Limb (tissue), 2 donors: Measurements from ENCODE around the gene VAC14.

Source experiments
- DNase-seq, 2 donors: peaks; one replicate each; pipeline ENCODE4 v3.0.0-alpha.2; 2016; ENCODE audit errors: extremely low spot score in 2 of 2

The VAC14 gene

DNA sequence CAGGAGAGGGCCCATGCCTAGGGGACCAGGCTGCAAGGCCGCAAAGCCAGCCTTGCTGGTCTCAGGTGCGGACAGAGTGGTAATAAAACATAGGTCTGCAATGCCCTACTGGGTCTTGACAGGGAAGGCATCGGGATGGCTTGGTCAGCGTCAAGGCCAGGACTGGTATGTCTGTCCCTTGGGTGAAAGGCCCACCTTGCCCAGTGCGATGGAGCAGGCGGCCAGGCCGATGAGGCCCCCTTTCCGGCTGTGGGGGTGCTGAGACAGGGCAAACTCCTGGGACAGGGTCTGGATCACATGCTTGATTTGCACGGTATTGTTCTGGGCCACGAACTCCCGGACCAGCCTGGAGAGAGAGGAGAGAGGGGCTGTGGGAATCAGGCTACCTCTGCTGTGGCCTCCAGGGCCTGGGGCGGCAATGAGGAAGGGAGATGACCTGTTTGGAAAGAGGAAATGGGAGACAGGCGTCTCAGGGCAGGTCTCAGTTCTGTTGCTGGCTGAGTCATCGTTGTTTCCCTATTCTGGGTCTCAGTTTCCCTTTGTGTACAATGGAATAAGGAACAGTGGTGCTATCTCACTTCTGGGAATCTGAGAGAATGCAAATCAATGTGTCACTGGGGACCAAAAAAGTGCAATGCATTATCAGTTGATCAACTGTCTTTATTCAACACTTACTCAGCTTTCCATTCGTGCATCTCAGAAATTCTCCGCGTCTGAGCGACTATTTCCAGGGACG lies 14.8 kb downstream of the VAC14 start:
- DNase-seq: no peak

DNA sequence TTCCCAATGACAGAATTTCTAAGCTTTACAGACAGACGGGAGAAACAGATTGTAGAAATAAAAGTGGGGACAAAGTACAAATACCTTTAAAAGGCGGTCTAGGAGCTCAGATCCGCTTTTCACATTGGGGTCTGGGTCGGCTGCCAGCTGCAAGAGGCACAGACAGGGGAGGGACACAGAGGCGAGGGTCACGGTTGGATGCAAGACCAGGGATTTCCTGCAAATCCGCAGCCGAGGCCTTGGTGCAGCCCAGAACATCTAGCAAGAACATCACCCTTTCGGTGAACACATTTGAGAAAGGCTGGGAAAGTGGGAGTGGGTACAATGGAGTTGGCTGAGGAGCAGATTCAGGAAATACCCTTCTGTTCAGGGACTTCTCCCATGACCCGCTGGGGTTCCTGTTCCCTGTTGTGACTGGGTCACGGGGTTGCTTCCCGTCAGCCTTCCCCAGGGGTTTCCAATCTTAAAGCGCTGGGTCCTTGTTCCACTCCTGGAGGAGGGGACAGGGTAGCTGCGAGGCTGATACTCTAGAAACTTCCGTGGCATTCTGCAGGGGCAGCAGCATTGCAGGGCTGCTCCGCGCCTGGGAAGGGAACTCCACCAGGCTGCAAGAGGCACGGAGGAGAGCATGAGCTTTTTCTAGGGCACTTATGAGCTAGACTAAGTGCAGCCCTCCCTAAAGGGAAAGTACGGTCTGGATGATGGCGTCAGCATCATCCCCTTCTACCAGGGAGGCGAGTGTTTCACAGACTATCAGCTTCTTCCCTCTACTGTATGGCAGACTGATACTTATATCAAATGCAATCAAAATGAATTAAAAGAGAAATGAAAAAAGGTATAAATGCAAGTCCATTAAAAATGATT lies 16.0 kb downstream of the VAC14 start:
- no peak for DNase-seq

DNA sequence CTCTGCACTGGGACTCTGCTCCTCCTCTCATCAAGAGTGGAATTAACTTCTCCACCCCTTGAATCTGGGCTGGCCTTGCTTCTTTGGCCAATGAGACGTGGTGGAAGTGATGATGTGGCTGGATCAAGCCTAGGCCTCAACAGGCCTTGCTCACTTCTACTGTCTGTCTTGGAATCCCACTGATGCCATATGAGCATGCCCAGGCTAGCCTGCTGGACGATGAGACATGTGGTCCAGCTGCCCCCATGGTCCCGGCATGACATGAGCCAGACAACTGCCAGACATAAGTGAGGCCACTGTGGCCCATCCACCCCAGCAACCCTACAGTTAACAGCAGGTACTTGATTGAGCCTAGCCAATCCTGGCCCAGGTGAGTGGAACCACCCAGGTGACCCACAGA lies 18.7 kb downstream of the VAC14 start:
- DNase-seq: no peak

DNA sequence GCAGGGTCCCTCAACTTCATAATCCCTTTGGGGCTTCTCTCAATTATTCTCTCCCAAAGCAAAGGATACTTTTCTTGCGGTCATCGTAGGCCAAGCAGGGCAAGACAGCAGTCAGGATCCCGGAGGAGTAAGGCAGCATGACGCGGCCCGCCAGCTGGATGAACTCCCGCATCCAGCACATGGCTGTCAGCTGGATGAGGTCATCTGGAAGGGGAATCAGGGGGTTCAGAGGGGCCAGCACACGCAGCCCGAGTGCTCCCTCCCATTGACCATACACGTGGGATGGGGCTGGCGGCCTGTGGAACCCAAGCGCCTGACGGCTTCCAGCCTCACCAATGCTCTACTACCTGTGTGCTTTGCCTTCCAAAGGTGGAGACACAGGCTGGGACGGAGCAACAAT lies 19.2 kb downstream of the VAC14 start:
- DNase-seq: no peak

DNA sequence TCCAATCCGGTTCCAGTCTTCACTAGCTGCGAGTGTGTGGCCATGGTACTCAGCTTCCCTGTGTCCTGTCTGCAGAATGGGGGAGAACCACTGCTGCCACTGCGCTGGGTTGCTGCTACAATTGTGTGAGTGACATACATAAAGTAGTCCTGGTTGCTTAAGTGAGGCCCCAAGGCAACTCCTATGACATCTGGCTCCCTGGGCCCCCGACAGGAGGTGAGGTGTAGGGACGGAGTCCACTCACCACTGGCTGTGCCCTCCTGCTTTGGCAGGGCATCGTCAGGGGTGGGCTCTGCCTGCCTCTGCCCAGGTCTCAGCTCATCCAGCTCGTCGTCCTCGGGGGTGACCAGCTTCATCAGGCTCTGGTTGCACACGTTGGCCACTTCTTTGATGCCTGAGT lies 20.4 kb downstream of the VAC14 start:
- no peak for DNase-seq

DNA sequence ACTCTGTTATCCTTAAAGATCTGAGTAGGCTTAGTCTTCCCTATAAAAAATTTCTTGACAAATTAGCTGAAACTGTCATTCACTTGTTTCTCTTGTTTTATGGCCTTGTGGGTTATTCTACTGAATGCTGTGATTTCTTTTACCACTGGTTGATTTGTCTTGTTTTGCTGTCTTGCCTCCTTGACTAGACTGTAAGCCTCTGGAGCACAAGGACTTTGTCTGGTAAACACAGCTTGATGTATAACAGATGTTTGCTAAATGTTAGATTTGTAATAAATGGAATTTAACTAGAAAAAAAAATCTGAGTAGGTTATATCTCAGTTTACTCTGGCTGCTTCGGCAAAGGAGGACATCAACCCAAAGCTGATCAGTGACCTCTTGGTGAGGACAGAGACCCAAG lies 21.6 kb downstream of the VAC14 start:
- DNase-seq: no peak

DNA sequence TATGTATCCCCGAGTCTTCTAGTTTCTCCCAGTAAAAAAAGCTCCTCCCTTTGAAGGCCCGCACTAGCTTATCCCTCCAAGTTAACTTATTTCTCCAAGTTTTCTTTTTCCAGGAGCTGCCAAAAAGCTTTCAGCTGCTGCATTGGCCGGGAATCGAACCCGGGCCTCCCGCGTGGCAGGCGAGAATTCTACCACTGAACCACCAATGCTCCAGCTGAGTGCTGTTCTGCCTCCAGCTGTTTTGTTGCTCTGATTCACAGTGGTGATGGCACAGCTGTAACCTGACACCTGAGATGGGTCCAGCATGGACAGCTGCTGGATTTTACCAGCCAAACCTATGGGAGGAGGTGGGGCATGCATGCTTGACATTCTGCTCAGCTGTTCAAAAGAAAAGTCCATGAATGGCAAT lies 22.1 kb downstream of the VAC14 start:
- DNase-seq: peak; percentile 86 to 88

DNA sequence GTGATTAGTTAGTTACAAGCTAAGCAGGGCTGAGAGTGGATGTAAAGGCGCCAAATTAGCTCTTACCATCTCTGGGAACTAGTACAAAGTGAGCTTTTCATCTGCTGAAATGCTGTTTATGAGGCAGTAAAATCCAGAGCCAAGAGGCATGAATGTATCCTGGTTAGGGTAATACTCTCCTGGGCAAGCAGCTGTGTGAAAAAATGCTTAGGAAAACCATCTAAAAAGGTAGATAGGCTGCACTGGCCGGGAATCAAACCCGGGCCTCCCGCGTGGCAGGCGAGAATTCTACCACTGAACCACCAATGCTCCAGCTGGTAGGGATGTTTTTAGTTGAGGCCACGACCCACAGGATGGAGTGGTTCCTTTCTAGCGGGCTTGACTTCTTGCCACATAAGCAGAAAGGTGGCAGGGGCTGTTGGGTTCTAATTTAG lies 23.0 kb downstream of the VAC14 start:
- DNase-seq: peak in 1 of 2 donors; percentile 61

DNA sequence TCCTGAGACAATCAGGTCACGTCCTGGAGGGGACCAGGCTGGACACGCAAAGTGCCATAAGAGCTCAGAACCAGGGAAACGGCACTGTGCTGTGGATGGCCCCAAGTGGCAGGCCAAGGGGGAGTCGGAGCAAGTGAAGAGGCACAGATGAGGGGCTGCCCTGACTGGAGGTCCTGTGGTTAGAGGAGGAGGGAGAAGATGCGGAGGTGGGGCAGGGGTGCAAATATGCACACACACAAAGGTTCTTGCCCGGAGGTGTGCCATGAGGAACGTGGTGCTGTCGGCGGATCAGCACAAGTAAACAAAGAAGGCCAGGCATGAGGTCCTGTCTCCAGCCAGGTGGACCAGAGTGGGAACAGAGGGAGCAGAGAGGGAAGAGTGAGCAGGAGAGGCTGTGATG lies 23.5 kb downstream of the VAC14 start:
- DNase-seq: no peak

DNA sequence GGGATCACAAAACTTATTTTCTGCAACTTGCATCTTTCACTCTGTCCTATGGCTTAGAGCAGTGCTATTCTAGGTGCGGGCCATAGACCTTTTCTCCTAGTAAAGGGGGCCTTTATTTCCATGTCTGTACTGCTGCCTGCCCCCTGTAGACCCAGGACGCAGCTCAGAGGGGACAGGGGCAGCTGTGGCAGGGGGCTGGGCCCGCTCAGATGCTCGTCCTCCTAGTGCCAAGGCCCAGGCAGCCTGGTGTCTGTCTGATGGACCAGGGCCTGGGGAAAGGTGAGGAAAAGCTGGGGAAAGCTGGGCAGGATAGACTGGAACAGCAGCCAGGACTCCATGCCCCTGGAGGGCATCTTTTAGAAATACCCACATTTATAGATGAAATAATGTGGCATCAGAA lies 25.6 kb downstream of the VAC14 start:
- no peak for DNase-seq

DNA sequence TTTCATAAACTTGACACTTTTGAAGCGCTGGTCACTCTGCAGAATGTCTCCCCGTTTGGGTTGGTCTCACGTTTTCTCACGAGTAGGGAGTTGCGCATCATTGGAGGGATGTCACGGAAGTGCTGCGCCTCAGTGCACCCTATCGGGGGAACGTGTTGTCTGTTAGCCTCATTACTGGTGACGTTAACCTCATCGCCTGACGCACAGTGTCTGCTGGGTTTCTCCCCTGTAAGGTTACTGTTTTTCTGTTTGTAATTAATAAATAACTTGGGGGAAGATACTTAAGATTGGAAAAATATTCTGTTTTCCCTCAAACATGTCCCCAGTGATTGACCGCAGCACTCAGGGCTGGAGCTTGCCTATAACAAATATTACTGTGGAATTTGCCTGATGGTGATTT lies 26.7 kb downstream of the VAC14 start:
- DNase-seq: no peak

DNA sequence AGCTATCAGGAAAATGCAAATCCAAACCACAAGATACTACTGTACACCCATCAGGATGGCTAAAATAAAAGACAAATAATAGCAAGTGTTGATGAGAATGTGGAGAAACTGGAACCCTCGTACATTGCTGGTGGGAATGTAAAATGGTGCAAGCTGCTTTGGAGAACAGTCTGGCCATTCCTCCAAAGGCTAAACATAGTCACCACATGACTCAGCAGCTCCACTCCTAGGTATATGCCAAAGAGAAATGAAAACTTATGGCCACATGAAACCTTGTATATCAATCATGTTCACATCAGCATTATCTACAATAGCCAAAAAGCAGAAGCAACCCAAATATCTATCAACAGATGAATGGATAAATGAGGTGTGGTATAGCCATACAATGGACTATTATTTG lies 28.5 kb downstream of the VAC14 start:
- DNase-seq: no peak

DNA sequence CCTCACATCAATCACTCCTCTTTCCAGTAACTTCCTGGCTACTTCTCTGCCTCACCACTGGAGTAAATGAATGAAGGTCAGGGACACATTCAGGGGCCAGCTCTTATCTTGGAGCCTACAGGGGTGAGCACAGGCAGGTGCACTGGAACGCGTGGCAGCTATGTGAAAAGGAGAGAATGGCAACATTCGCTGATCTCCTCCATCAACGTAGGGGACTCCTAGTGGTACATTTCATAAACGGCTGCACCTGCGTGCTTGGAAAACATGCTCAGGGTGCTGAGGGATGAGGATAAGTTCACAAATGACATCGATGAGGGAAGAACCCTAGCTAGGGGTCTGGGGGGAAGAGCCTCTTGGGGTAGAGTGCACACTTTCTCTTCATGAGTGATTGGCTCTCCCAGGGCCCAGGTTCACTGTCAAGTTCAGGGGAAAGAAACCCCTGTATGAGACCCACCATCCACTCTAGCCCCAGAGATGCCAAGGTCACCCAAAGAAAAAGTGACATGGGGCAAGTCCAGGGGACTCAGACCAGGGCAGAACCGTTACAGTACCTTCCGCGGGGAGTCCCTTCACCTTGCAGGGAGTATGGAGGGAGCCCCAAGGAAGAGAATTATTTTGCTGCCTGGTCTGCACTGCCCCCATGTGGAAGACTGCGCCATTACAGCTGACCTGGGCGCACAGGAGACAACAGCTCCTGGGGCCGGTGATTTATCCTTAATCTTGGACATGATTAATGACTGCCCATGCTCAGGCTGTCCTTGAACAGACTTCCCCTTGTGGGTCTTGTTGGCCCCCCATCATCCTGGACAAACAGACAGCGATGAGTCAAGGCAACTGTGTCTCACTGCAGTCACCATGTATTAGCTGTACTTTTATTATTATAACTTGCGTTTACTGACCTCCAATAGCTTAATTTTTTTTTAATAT lies 30.1 kb downstream of the VAC14 start:
- DNase-seq: peak; percentile 61 to 84

DNA sequence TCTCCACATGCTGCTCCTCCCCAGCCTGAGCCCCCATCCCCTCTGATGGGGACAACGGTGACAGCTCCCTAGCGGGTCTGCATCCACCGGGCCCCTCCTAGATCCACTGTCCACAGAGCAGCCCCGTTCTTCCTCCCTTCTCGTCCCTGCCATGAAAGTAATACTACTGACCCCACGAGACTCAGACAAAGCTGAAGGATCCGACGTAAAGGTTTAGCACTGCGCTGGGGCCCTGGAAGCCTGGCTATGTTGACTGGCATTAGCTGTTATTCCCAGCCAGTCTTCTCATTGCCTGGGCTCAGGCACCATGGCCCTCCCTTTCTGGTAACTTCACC lies 30.7 kb downstream of the VAC14 start:
- no peak for DNase-seq

DNA sequence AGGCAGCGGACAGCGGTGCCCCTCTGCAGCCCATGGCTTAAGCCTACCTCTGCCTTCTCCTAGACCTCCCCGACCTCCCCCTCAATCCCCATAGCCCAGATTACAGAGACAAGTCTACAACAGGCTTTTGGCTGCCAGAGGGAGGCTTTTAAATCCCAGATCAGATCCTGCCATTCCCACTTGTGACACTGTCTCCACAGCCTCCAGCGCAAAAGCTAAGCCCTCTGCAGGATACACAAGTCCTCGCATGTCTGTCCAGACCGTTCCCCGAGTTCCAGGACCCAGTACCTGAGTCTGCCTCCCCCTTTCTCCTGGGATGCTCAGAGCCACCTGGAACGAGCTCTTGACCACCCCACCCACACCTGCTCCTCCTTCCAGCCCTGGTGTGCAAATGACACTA lies 31.2 kb downstream of the VAC14 start:
- no peak for DNase-seq

DNA sequence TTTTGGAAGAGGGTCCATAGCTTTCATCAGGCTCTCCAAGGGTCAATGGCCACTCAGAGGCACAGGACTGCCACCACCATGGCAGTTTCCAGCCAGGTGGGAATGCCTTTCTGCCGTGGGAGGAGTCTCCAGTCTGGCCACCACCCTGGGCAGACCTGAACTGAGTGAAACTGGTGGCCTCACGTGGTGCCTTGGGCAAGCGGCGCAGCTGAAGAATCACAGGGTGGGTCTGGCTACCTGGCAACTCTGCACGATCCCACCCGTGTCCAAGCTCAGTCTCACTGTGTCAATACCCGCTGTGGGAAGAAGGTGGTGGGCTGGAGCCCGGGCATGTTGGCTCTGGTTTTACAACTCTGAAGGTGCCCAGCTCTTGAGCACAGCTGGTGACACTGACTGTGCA lies 31.8 kb downstream of the VAC14 start:
- DNase-seq: no peak

DNA sequence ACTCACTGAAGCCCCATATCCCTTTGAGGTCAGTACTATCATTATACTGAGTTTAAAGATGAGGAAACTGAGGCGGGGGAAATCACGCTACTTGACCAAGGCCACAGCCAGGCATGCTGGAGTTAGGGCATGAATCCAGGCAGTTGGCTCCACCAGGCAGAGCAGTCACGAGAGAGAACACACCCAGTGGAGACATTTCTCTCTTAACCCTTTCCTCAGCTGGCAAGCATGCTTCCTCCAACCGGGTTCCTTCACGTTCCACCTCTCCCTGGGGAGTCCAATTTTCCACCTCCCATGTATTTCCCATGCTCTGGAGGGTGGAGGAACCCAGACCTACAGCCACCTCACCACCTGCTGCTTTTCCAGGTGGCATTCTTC lies 32.8 kb downstream of the VAC14 start:
- no peak for DNase-seq

DNA sequence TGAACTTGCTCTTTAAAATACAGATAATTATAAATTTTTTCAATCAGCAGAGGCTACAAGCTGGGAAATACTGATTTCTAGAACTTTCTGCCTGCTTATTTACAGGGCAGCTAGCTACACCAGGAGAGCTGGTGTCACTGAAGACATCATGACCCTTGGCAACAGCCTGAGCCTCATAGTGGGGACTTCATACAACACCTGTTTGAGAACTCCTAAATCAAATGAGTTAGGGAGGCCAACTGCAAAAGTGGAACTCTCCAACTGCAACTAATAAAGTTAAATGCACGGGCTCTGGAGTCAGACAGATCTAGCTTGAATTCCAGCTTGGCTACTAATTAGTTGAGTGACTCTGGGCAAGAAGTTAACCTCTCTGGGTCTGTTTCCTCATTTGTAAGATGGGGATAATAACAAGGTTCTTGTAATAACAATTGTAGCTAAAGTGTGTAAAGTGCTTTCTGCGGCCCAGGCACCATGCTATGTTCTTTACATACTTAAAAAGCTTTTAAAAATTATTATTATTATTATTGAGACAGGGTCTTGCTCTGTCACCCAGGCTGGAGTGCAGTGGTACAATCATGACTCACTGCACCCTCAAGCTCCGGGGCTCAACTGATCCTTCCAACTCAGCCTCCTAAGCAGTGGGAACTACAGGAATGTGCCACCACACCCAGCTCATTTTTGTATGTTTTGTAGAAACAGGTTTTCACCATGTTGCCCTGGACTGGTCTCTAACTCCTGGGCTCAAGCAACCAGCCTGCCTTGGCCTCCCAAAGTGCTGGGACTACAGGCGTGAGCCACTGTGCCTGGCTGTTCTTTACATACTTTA lies 33.4 kb downstream of the VAC14 start:
- DNase-seq: no peak

DNA sequence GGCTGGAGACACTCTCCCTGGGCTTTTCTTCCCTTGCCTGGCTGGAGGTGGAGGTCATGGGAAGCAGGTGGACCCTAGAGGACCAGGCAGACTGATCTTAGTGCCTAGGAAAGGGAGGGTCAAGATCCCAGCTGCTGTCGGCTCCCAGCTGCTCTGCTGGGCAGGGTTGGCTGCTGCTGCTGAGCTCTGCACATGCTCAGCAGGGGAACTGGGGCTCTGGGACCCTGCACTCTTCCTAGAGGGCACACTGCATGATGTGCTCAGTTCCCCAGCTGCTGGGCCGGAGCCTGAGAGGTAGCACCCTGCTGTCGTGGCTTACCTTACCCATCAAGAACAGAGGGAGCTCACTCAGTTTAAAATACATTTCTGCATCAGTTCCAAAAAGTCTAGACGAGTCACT lies 34.3 kb downstream of the VAC14 start:
- DNase-seq: no peak

DNA sequence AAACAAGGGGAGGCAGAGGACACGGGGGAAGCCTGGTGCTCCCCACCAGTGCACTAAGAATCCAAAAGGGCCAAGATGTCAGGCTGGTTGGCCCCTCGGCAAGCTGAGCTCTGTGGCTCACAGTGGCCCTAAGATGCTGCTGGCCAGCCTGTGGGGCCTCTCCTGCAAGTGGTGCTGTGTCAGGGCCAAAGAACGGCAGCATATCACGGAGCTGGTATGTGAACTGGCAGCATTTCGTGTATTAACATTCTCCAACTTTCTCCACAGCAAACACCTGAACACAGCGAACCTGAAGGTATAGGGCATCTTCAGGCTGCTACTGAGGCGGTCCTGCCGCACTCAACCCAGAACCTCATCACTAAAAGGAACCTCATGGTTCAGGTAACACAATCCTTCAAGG lies 34.8 kb downstream of the VAC14 start:
- DNase-seq: no peak

DNA sequence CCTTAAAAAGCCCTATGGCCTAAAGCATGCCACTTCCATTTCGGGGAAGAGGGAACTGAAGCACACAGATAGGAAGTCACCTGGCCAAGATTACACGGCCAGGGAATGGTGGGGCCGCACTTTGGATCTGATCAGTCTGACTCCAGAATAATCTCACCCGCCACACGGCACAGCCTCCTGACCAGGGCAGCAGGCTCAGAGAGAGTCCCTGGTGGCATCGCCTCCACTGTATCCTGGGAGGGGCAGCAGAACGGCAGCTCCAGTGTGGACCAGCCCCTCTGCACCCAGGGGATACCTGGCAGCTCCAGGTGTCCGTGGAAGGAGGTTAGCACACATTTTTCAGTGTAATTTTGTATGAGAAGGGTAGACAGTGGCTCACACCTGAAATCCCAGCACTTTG lies 35.5 kb downstream of the VAC14 start:
- DNase-seq: no peak
